HCT116 (cell line): ENCODE measurements around the gene CDH13. TPM values are rescaled to one million over a fixed set of nuclear protein-coding genes. Genes with fewer than 3 reads are reported as not detected.

Experiments used
- ATAC-seq: fragments of 200-7000 bp; cut with Tn5 transposase; 2 replicates; pipeline ENCODE4 v1.9.1; 2020; ENCODE audit warnings: mild to moderate bottlenecking, moderate library complexity
- BruUV-seq: library from RNA; stranded (reverse); fragments of 400-500 nt; replicated peaks from 2 replicates; lab custom pipeline; 2021; lab: Mats Ljungman, UMichigan
- CTCF ChIA-PET: fragments of 300-600 bp; sonication (Branson Sonifier 250); formaldehyde crosslinking; loops from one replicate; lab custom pipeline; 2021; ENCODE audit warnings: antibody characterized with exemption; lab: Charles Lee
- POLR2A ChIA-PET: fragments of 300-600, 350-600 bp; sonication (Branson Sonifier 250); formaldehyde crosslinking; loops from one replicate; lab custom pipeline; 2021; ENCODE audit warnings: antibody characterized with exemption; lab: Charles Lee
- RAD21 ChIA-PET, 2 experiments: fragments of 300-600 bp; sonication (Branson Sonifier 250); formaldehyde crosslinking; loops; one replicate each; lab custom pipeline; 2023; ENCODE audit warnings: low total read pairs in 2 of 2; ENCODE audit not compliant: uncharacterized antibody in 2 of 2, unreplicated experiment in 2 of 2, low non-redundant PET in 1 of 2; lab: Charles Lee
- DNase-seq: peaks from one replicate; pipeline ENCODE4 v3.0.0-alpha.2; 2010; ENCODE audit warnings: low read depth, low spot score
- H2AFZ ChIP-seq: fragments of 200-600 bp; shearing (Covaris generic), sonication (generic); 2 replicates; pipeline ENCODE4 v1.6.1; 2017; ENCODE audit warnings: low read depth, mixed run types, mixed read lengths, antibody characterized with exemption, low read length; ENCODE audit not compliant: poor library complexity, severe bottlenecking
- H3K27ac ChIP-seq: 2 replicates; pipeline ENCODE4 v1.5.1; 2012; ENCODE audit warnings: low read depth, low read length
- H3K27me3 ChIP-seq: fragments of 200-600 bp; sonication (generic); 2 replicates; pipeline ENCODE4 v1.6.1; 2016; ENCODE audit warnings: mixed run types, low read length, mixed read lengths; ENCODE audit not compliant: insufficient read depth
- H3K36me3 ChIP-seq, 2 experiments: fragments of 200-500 bp in 1 of 2; fragments of 200-600 bp in 1 of 2; sonication (Bioruptor generic) in 1 of 2; sonication (generic) in 1 of 2; 2 replicates each; pipeline versions ENCODE4 v1.5.1 to v1.6.1; 2014 to 2016; ENCODE audit warnings: low read length in 2 of 2, inconsistent platforms in 1 of 2, mixed read lengths in 1 of 2, mixed run types in 1 of 2; ENCODE audit not compliant: insufficient read depth in 2 of 2, control insufficient read depth in 1 of 2
- H3K4me1 ChIP-seq, 2 experiments: fragments of 200-600 bp in 1 of 2; sonication (generic) in 1 of 2; 2 replicates each; pipeline versions ENCODE4 v1.5.1 to v1.6.1; 2012 to 2017; ENCODE audit warnings: low read length in 2 of 2, inconsistent platforms in 1 of 2, mild to moderate bottlenecking in 1 of 2, mixed read lengths in 1 of 2, mixed run types in 1 of 2, moderate library complexity in 1 of 2; ENCODE audit not compliant: insufficient read depth in 2 of 2, control insufficient read depth in 1 of 2
- H3K4me2 ChIP-seq: fragments of 200-600 bp; sonication (generic); 2 replicates; pipeline ENCODE4 v1.6.1; 2017; ENCODE audit warnings: mixed run types, low read length, mixed read lengths
- H3K4me3 ChIP-seq, 2 experiments: fragments of 200-600 bp in 1 of 2; sonication (generic) in 1 of 2; replicated peaks in 1 of 2; 2 replicates each; pipeline ENCODE4 v1.5.1; 2011 to 2016; ENCODE audit warnings: low read length in 2 of 2, control low read depth in 1 of 2, low read depth in 1 of 2, mild to moderate bottlenecking in 1 of 2, mixed read lengths in 1 of 2, mixed run types in 1 of 2
- H3K79me2 ChIP-seq: fragments of 200-600 bp; sonication (generic); 2 replicates; pipeline ENCODE4 v1.6.1; 2017; ENCODE audit warnings: mild to moderate bottlenecking, mixed run types, low read length, moderate library complexity, mixed read lengths; ENCODE audit not compliant: insufficient read depth
- H3K9ac ChIP-seq: fragments of 200-600 bp; sonication (generic); 2 replicates; pipeline ENCODE4 v1.6.1; 2016; ENCODE audit warnings: low read length, mixed read lengths
- H3K9me2 ChIP-seq: fragments of 200-600 bp; sonication (generic), shearing (Covaris generic); 2 replicates; pipeline ENCODE4 v1.6.1; 2017; ENCODE audit warnings: mixed run types, mild to moderate bottlenecking, moderate library complexity; ENCODE audit not compliant: insufficient read depth
- H3K9me3 ChIP-seq, 2 experiments: fragments of 200-500 bp in 1 of 2; fragments of 200-600 bp in 1 of 2; sonication (Bioruptor generic) in 1 of 2; sonication (generic) in 1 of 2; 2 replicates each; pipeline ENCODE4 v1.6.1; 2014 to 2017; ENCODE audit warnings: low read length in 2 of 2, mixed read lengths in 2 of 2, inconsistent platforms in 1 of 2, low read depth in 1 of 2, mild to moderate bottlenecking in 1 of 2, mixed run types in 1 of 2, moderate library complexity in 1 of 2; ENCODE audit not compliant: control insufficient read depth in 1 of 2, insufficient read depth in 1 of 2
- H4K20me1 ChIP-seq: fragments of 200-600 bp; sonication (generic), shearing (Covaris generic); 2 replicates; pipeline ENCODE4 v1.6.1; 2017; ENCODE audit warnings: mixed run types, mild to moderate bottlenecking, moderate library complexity; ENCODE audit not compliant: insufficient read depth
- CBX3 ChIP-seq: IDR thresholded peaks from 2 replicates; pipeline ENCODE4 v1.6.1; 2012; ENCODE audit warnings: low read depth
- CEBPB ChIP-seq: IDR thresholded peaks from 2 replicates; pipeline ENCODE4 v1.6.1; 2012; ENCODE audit warnings: low read depth
- CTCF ChIP-seq, 3 experiments: fragments of 200-600 bp in 1 of 3; sonication (generic) in 1 of 3; IDR thresholded peaks in 2 of 3; conservative IDR thresholded peaks in 1 of 3; 2 replicates each; pipeline ENCODE4 v1.5.1; 2012 to 2017; ENCODE audit warnings: low read depth in 2 of 3, low read length in 2 of 3, antibody characterized with exemption in 1 of 3, borderline replicate concordance in 1 of 3, control low read depth in 1 of 3, mild to moderate bottlenecking in 1 of 3, mixed read lengths in 1 of 3, mixed run types in 1 of 3, moderate library complexity in 1 of 3; ENCODE audit not compliant: insufficient read depth in 1 of 3
- ELF1 ChIP-seq: IDR thresholded peaks from 2 replicates; pipeline ENCODE4 v1.6.1; 2012; ENCODE audit warnings: low read depth, borderline replicate concordance
- EZH2phosphoT487 ChIP-seq: fragments of 200-600 bp; IDR thresholded peaks from 2 replicates; pipeline ENCODE4 v1.6.1; 2018; ENCODE audit warnings: antibody characterized with exemption, borderline replicate concordance
- FOSL1 ChIP-seq: IDR thresholded peaks from 2 replicates; pipeline ENCODE4 v1.6.1; 2012; ENCODE audit warnings: low read depth
- JUND ChIP-seq: IDR thresholded peaks from 2 replicates; pipeline ENCODE4 v1.6.1; 2012
- MAX ChIP-seq: IDR thresholded peaks from 2 replicates; pipeline ENCODE4 v1.6.1; 2012
- POLR2A ChIP-seq: IDR thresholded peaks from 2 replicates; pipeline ENCODE4 v1.7.0; 2011; ENCODE audit warnings: borderline replicate concordance; ENCODE audit not compliant: insufficient read depth, insufficient read length; ENCODE audit errors: extremely low read depth
- POLR2AphosphoS5 ChIP-seq: IDR thresholded peaks from 2 replicates; pipeline ENCODE4 v1.6.1; 2011; ENCODE audit warnings: mild to moderate bottlenecking, low read depth, low read length, moderate library complexity
- RAD21 ChIP-seq: IDR thresholded peaks from 2 replicates; pipeline ENCODE4 v1.6.1; 2012; ENCODE audit warnings: low read depth, mild to moderate bottlenecking
- SP1 ChIP-seq: IDR thresholded peaks from 2 replicates; pipeline ENCODE4 v1.6.1; 2012; ENCODE audit warnings: low read depth
- TCF7L2 ChIP-seq: IDR thresholded peaks from 2 replicates; pipeline ENCODE4 v1.7.0; 2011; ENCODE audit warnings: borderline replicate concordance, inconsistent platforms; ENCODE audit not compliant: insufficient read depth, insufficient read length; ENCODE audit errors: extremely low read depth
- ZNF274 ChIP-seq: fragments of 200-500 bp; sonication (Bioruptor generic); IDR thresholded peaks from 2 replicates; pipeline ENCODE4 v1.6.1; 2014; ENCODE audit warnings: mild to moderate bottlenecking, low read depth, low read length, inconsistent platforms
- intact Hi-C: fragments of 100-400 bp; cut with micrococcal nuclease; formaldehyde crosslinking; loops from 2 replicates; pipeline ENCODE4 v1.10.0; 2022
- total RNA-seq: library from RNA; stranded (reverse); gene quantifications from one replicate; pipeline ENCODE4 v1.2.1, GENCODE V29; 2021; ENCODE audit not compliant: unreplicated experiment
- TF ChIP-seq, protein P1 (sequence below): IDR thresholded peaks from 2 replicates; pipeline ENCODE4 v1.6.1; 2012; ENCODE audit warnings: low read depth
- TF ChIP-seq, protein P2 (sequence below): IDR thresholded peaks from 2 replicates; pipeline ENCODE4 v1.6.1; 2012

The CDH13 gene
- total RNA-seq, 1 experiment from 2014 or later = not detected

- ChIA-PET CTCF (no interaction called here), POLR2A (no interaction called here), RAD21 (no interaction called here)
- ATAC-seq (no peak), DNase-seq (no peak)
- intact Hi-C loops = no loop called here
- Histone ChIP-seq H4K20me1 (no peaks in the 10 kb centered on the region), H3K79me2 (no peaks in the 10 kb centered on the region), H3K4me3 (no peak overlapping the region), H3K27me3 (peaks cover 41% of the 10 kb centered on the region), H3K9ac (no peak overlapping the region), H2AFZ (no peak overlapping the region), H3K4me2 (no peak overlapping the region), H3K4me1 (no peaks in the 10 kb centered on the region), H3K27ac (no peak overlapping the region), H3K9me2 (no peaks in the 10 kb centered on the region), H3K9me3 (no peaks in the 10 kb centered on the region), H3K36me3 (no peaks in the 10 kb centered on the region)
- TF ChIP-seq ELF1 = no peak
- no peak for TF ChIP-seq POLR2AphosphoS5
- TF ChIP-seq CEBPB = no peak
- TF ChIP-seq EZH2phosphoT487 = no peak
- TF ChIP-seq, protein P1, sequence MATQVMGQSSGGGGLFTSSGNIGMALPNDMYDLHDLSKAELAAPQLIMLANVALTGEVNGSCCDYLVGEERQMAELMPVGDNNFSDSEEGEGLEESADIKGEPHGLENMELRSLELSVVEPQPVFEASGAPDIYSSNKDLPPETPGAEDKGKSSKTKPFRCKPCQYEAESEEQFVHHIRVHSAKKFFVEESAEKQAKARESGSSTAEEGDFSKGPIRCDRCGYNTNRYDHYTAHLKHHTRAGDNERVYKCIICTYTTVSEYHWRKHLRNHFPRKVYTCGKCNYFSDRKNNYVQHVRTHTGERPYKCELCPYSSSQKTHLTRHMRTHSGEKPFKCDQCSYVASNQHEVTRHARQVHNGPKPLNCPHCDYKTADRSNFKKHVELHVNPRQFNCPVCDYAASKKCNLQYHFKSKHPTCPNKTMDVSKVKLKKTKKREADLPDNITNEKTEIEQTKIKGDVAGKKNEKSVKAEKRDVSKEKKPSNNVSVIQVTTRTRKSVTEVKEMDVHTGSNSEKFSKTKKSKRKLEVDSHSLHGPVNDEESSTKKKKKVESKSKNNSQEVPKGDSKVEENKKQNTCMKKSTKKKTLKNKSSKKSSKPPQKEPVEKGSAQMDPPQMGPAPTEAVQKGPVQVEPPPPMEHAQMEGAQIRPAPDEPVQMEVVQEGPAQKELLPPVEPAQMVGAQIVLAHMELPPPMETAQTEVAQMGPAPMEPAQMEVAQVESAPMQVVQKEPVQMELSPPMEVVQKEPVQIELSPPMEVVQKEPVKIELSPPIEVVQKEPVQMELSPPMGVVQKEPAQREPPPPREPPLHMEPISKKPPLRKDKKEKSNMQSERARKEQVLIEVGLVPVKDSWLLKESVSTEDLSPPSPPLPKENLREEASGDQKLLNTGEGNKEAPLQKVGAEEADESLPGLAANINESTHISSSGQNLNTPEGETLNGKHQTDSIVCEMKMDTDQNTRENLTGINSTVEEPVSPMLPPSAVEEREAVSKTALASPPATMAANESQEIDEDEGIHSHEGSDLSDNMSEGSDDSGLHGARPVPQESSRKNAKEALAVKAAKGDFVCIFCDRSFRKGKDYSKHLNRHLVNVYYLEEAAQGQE = no peak
- TF ChIP-seq CTCF (IDR thresholded peaks at IDR 0.05 in 2 of 3, conservative IDR thresholded peaks at IDR 0.05 in 1 of 3; ENCODE audit: borderline replicate concordance in 1 of 3, insufficient read depth in 1 of 3, low read depth in 2 of 3, low read length in 2 of 3) = no peak
- no peak for TF ChIP-seq SP1
- TF ChIP-seq, protein P2, sequence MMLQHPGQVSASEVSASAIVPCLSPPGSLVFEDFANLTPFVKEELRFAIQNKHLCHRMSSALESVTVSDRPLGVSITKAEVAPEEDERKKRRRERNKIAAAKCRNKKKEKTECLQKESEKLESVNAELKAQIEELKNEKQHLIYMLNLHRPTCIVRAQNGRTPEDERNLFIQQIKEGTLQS = no peak
- TF ChIP-seq POLR2A = no peak
- TF ChIP-seq TCF7L2 = no peak
- TF ChIP-seq JUND = no peak
- TF ChIP-seq RAD21 = no peak
- no peak for TF ChIP-seq FOSL1
- TF ChIP-seq MAX = no peak
- TF ChIP-seq CBX3 = no peak
- TF ChIP-seq ZNF274 = no peak
- BruUV-seq = no TSS peak
Measured at GRCh38 chr16:83473926-83474650, 847.3 kb downstream of the CDH13 start.
